EH (cell line): ENCODE measurements around the gene OR11G2.
"Not testable (repeated sequence)": the region's sequence is repeated elsewhere in the genome, so short reads cannot be mapped to it uniquely, and the experiment has no call there.

Source experiments
- DNase-seq: peaks from one replicate; pipeline ENCODE4 v3.0.0-alpha.2; 2015; ENCODE audit warnings: low read depth

OR11G2 gene

DNA sequence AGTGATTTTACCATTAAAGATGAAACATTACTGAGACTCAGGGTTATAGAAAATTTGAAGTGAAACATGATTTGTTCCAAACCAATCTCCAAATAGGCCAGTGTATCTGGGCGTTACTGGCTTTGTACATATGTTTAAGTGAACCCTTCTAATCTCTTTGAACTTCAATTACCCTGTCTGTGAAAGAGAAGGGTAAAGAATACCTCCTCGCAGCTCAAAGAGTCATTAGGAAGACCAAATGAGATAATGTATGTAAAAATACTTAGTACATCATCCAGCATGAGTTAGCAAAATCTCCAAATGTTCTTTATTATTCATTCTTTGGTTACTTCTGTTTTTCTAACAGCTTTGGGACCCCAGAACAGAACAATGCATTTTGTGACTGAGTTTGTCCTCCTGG, 32.7 kb downstream of the OR11G2 start, which contains the start of gene OR11H6:
Gene OR11H6, plus strand, starts transcription at position 301 of the 400 bp plus-strand sequence. Its CDS starts 0 bp downstream, at position 301.
- no peak for DNase-seq

DNA sequence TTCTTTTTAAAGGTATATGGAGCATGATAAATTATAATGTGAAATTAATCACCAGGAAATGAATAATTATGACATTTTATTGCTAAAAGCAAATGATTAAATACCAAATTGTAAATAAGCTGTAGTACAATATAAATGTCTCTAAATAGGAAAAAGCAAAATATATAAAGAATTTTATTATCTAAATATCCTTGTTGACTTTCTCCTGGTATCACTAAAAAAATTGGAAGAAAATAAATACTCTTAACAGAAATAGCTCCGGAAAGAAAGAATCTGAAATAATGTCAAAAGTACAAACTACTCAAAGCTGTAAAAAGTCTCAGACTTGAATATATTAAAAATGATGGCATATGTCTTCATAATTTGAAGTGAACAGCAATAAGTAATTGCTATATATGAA, 38.0 kb downstream of the OR11G2 start, which contains the start of gene OR11H7:
Gene OR11H7, plus strand, starts transcription at position 301 of the 400 bp plus-strand sequence.
- DNase-seq = no peak

DNA sequence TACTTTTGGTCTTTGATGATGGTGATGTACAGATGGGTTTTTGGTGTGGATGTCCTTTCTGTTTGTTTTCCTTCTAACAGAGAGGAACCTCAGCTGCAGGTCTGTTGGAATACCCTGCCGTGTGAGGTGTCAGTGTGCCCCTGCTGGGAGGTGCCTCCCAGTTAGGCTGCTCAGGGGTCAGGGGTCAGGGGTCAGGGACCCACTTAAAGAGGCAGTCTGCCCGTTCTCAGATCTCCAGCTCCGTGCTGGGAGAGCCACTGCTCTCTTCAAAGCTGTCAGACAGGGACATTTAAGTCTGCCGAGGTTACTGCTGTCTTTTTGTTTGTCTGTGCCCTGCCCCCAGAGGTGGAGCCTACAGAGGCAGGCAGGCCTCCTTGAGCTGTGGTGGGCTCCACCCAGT, 44.7 kb downstream of the OR11G2 start:
- not testable (repeated sequence) for DNase-seq

DNA sequence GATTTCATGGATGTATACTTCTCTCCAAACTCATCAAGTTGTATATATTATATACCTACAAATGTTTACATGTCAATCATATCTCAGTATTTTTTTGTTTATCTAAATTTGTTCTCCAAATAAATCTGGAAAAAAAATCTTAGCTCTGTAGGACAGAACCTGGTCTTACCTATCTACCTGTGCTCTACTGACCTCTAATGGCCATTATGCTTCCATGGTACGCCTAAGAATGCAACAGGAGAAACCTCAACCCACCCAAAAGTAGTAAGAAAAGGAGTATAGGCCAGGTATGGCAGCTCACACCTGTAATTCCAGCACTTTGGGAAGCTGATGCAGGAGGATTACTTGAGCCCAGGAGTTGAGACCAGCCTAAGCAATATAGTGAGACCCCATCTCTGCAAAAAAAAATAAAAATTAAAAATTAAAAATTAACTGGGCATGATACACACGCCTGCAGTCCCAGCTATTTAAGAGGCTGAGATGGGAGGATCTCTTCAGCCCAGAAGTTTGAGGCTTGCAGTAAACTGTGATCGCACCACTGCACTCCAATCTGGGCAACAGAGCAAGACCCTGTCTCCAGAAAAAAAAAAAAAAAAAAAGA, 57.0 kb downstream of the OR11G2 start:
- no peak for DNase-seq
